SK-N-MC (cell line): ENCODE data around the gene DUSP28.

ENCODE experiments used
- EZH2 ChIP-seq: fragments of 200-600 bp; sonication (generic); IDR thresholded peaks from one replicate; pipeline ENCODE4 v1.6.1; 2017; ENCODE audit warnings: antibody characterized with exemption
- FOXP2 ChIP-seq: optimal IDR thresholded peaks from 2 replicates; pipeline ENCODE3; 2011; ENCODE audit warnings: mild to moderate bottlenecking, moderate library complexity; ENCODE audit not compliant: insufficient read depth; ENCODE audit errors: extremely low read length, control extremely low read depth
- POLR2AphosphoS5 ChIP-seq: IDR thresholded peaks from 2 replicates; pipeline ENCODE4 v1.6.1; 2012; ENCODE audit warnings: mild to moderate bottlenecking, low read depth, low read length, borderline replicate concordance

GRCh38 chr2:240573071-240573515 lies 12.9 kb downstream of the DUSP28 start:
- TF ChIP-seq POLR2AphosphoS5 (no peak), EZH2 (no peak), FOXP2 (no peak)
